GM23248 (cell line): ENCODE data around the gene SEMA4A. TPM values are rescaled to one million over a fixed set of nuclear protein-coding genes. Genes with fewer than 3 reads are reported as not detected.

ENCODE experiments used
- DNase-seq: peaks from one replicate; pipeline ENCODE4 v3.0.0-alpha.2; 2015
- H2AFZ ChIP-seq: fragments of 200-600 bp; sonication (generic); 2 replicates; pipeline ENCODE4 v1.6.1; 2016; ENCODE audit warnings: antibody characterized with exemption
- H3F3A ChIP-seq: fragments of 200-600 bp; sonication (generic); 2 replicates; pipeline ENCODE4 v1.6.1; 2016; ENCODE audit warnings: mild to moderate bottlenecking, antibody characterized with exemption, mixed run types; ENCODE audit not compliant: insufficient read depth
- H3K27ac ChIP-seq: fragments of 200-600 bp; sonication (generic); 2 replicates; pipeline ENCODE4 v1.5.1; 2016; ENCODE audit warnings: mild to moderate bottlenecking
- H3K27me3 ChIP-seq: fragments of 200-600 bp; sonication (generic); replicated peaks from 2 replicates; pipeline ENCODE4 v1.6.1; 2016; ENCODE audit warnings: mild to moderate bottlenecking; ENCODE audit not compliant: insufficient read depth
- H3K36me3 ChIP-seq: fragments of 200-600 bp; sonication (generic); 2 replicates; pipeline ENCODE4 v1.6.1; 2016; ENCODE audit warnings: low read depth, mild to moderate bottlenecking
- H3K4me1 ChIP-seq: fragments of 200-600 bp; sonication (generic); 2 replicates; pipeline ENCODE4 v1.6.1; 2016; ENCODE audit warnings: mild to moderate bottlenecking; ENCODE audit not compliant: insufficient read depth
- H3K4me2 ChIP-seq: fragments of 200-600 bp; sonication (generic); one replicate; pipeline ENCODE4 v1.6.1; 2016; ENCODE audit warnings: mild to moderate bottlenecking; ENCODE audit not compliant: unreplicated experiment
- H3K4me3 ChIP-seq: fragments of 200-600 bp; sonication (generic); 2 replicates; pipeline ENCODE4 v1.5.1; 2016; ENCODE audit warnings: mild to moderate bottlenecking
- H3K79me2 ChIP-seq: fragments of 200-600 bp; sonication (generic); 2 replicates; pipeline ENCODE4 v1.6.1; 2016; ENCODE audit warnings: mild to moderate bottlenecking; ENCODE audit not compliant: insufficient read depth
- H3K9ac ChIP-seq: fragments of 200-600 bp; sonication (generic); 2 replicates; pipeline ENCODE4 v1.6.1; 2016; ENCODE audit warnings: mild to moderate bottlenecking
- H3K9me2 ChIP-seq: fragments of 200-600 bp; sonication (generic); 2 replicates; pipeline ENCODE4 v1.6.1; 2016; ENCODE audit warnings: mixed run types, mild to moderate bottlenecking, moderate library complexity; ENCODE audit not compliant: insufficient read depth
- H3K9me3 ChIP-seq: fragments of 200-600 bp; sonication (generic); one replicate; pipeline ENCODE4 v1.6.1; 2017; ENCODE audit warnings: low read depth
- H4K20me1 ChIP-seq: fragments of 200-600 bp; sonication (generic); 2 replicates; pipeline ENCODE4 v1.6.0; 2016; ENCODE audit not compliant: insufficient read depth
- EZH2 ChIP-seq: fragments of 200-600 bp; sonication (generic); IDR thresholded peaks from 2 replicates; pipeline ENCODE4 v1.6.1; 2018; ENCODE audit warnings: antibody characterized with exemption, mild to moderate bottlenecking; ENCODE audit not compliant: insufficient read depth, poor library complexity, severe bottlenecking
- EZH2phosphoT487 ChIP-seq: fragments of 200-600 bp; sonication (generic); IDR thresholded peaks from 2 replicates; pipeline ENCODE4 v1.6.1; 2018; ENCODE audit warnings: antibody characterized with exemption, moderate library complexity, mild to moderate bottlenecking, low read depth; ENCODE audit not compliant: insufficient read depth
- WGBS, 2 experiments: methylation state at CpG; one replicate each; pipeline ENCODE4 v1.1.6; 2015 to 2017; ENCODE audit warnings: low lambda C conversion rate in 2 of 2, low coverage in 1 of 2; ENCODE audit errors: missing lambda C conversion rate in 2 of 2; 5-methylcytosine and 5-hydroxymethylcytosine counted together
- in situ Hi-C: fragments of 300-500 bp; cut with MboI; formaldehyde crosslinking; loops from 2 replicates; pipeline ENCODE4 v1.15.0; 2020
- polyA plus RNA-seq: library from polyadenylated mRNA; unstranded; fragments of >200 nt; fragmentation: Nextera tagmentation; extraction: Ambion mirVana; gene quantifications from 2 replicates; pipeline ENCODE4 v1.2.1, GENCODE V29; 2016
- total RNA-seq: library from RNA; depleted of rRNA; stranded (reverse); fragments of >200 nt; shearing (Covaris generic); gene quantifications from 2 replicates; pipeline ENCODE4 v1.2.3, GENCODE V29; 2014

Gene SEMA4A
- total and polyA plus RNA-seq, 2 experiments from 2014 or later, result 0.35 to 1.1 TPM

- in situ Hi-C loops, result no loop called here
- no peak for TF ChIP-seq EZH2phosphoT487
- no peak for TF ChIP-seq EZH2
- H3K9ac ChIP-seq, result peak overlapping the region; percentile 46
- 2 to 9% methylated on average over 2 of the region's 2 CpGs for WGBS, 2 experiments
- peak; percentile 84 for DNase-seq
- H3K4me3 ChIP-seq, result peak overlapping the region; percentile 3; the same call in 1 of the 2 replicates
- H4K20me1 ChIP-seq, result no peaks in the 10 kb centered on the region
- H3K4me2 ChIP-seq, result peak overlapping the region; percentile 58
- peaks cover 58% of the 10 kb centered on the region for H3K79me2 ChIP-seq
- H3K27me3 ChIP-seq, result no peaks in the 10 kb centered on the region
- no peak overlapping the region for H2AFZ ChIP-seq
- H3K9me3 ChIP-seq, result no peaks in the 10 kb centered on the region
- peak overlapping the region; percentile 63 for H3K27ac ChIP-seq
- peaks cover 18% of the 10 kb centered on the region for H3F3A ChIP-seq
- peaks cover 25% of the 10 kb centered on the region for H3K4me1 ChIP-seq
- no peaks in the 10 kb centered on the region; the same call in 1 of the 2 replicates for H3K36me3 ChIP-seq
- H3K9me2 ChIP-seq, result no peaks in the 10 kb centered on the region
Measured at GRCh38 chr1:156217871-156218270, 64.5 kb downstream of the SEMA4A start.

- Histone ChIP-seq H3K4me1 (peaks cover 21% of the 10 kb centered on the region), H3K4me3 (no peak overlapping the region), H3F3A (peaks cover 22% of the 10 kb centered on the region), H2AFZ (no peak overlapping the region), H3K27me3 (no peaks in the 10 kb centered on the region), H3K9me2 (no peaks in the 10 kb centered on the region), H3K9ac (no peak overlapping the region), H3K36me3 (peaks cover 3% of the 10 kb centered on the region; the same call in 1 of the 2 replicates), H3K9me3 (no peaks in the 10 kb centered on the region), H3K27ac (no peak overlapping the region), H4K20me1 (no peaks in the 10 kb centered on the region), H3K4me2 (no peak overlapping the region), H3K79me2 (peaks cover 39% of the 10 kb centered on the region)
- DNase-seq, result no peak
- WGBS, 2 experiments, result 89 to 93% methylated on average over 9 of the region's 9 CpGs
- in situ Hi-C loops, result loop anchor here (10.0 kb wide), 2 partner anchors 75 to 125 kb away; no protein-coding TSS in a partner anchor
- TF ChIP-seq EZH2, result no peak
- no peak for TF ChIP-seq EZH2phosphoT487
Measured at GRCh38 chr1:156220226-156220625, 66.8 kb downstream of the SEMA4A start.

- DNase-seq, result no peak
- Histone ChIP-seq H3K36me3 (peaks cover 3% of the 10 kb centered on the region; the same call in 1 of the 2 replicates), H3K4me3 (no peak overlapping the region), H3K9me2 (no peaks in the 10 kb centered on the region), H4K20me1 (no peaks in the 10 kb centered on the region), H3K4me2 (no peak overlapping the region), H2AFZ (no peak overlapping the region), H3K9ac (no peak overlapping the region), H3K27me3 (no peaks in the 10 kb centered on the region), H3F3A (peaks cover 22% of the 10 kb centered on the region), H3K9me3 (no peaks in the 10 kb centered on the region), H3K27ac (no peak overlapping the region), H3K4me1 (peaks cover 21% of the 10 kb centered on the region), H3K79me2 (peaks cover 28% of the 10 kb centered on the region)
- no peak for TF ChIP-seq EZH2
- TF ChIP-seq EZH2phosphoT487, result no peak
- in situ Hi-C loops, result loop anchor here (10.0 kb wide), 2 partner anchors 77 to 127 kb away; no protein-coding TSS in a partner anchor
- 93 to 96% methylated on average over 13 of the region's 13 CpGs for WGBS, 2 experiments
Measured at GRCh38 chr1:156221986-156222692, 68.8 kb downstream of the SEMA4A start.

GRCh38 chr1:156225677-156226014 lies 72.3 kb downstream of the SEMA4A start:
- Histone ChIP-seq H3K9me3 (no peaks in the 10 kb centered on the region), H3K4me2 (no peak overlapping the region), H3K36me3 (peaks cover 3% of the 10 kb centered on the region; the same call in 1 of the 2 replicates), H3K27me3 (no peaks in the 10 kb centered on the region), H3F3A (peaks cover 7% of the 10 kb centered on the region; the same call in 1 of the 2 replicates), H3K4me1 (peaks cover 6% of the 10 kb centered on the region), H3K4me3 (no peak overlapping the region), H4K20me1 (no peaks in the 10 kb centered on the region), H3K27ac (no peak overlapping the region), H3K9me2 (no peaks in the 10 kb centered on the region), H3K9ac (no peak overlapping the region), H3K79me2 (0 out of 2 replicates have a peak, but pooled peaks cover 11% of the 10 kb centered on the region), H2AFZ (no peak overlapping the region)
- in situ Hi-C loops, result loop anchor here (10.0 kb wide), 2 partner anchors 81 to 131 kb away; no protein-coding TSS in a partner anchor
- WGBS, 2 experiments, result 3 to 5% methylated on average over 2 of the region's 2 CpGs
- TF ChIP-seq EZH2 (no peak), EZH2phosphoT487 (no peak)
- no peak for DNase-seq
